Keratinocyte (primary cell): ENCODE measurements around the gene TRIM14.

Experiments
- EZH2 ChIP-seq: IDR thresholded peaks from one replicate; pipeline ENCODE4 v1.6.1; 2012; ENCODE audit warnings: inconsistent platforms, mild to moderate bottlenecking, low read length, moderate library complexity
- TF ChIP-seq, protein P1 (sequence below), 3 experiments: IDR thresholded peaks in 1 of 3; conservative IDR thresholded peaks in 1 of 3; optimal IDR thresholded peaks in 1 of 3; 2 replicates in 2 of 3; 3 replicates in 1 of 3; pipeline versions ENCODE3 to v1.5.1; 2011; ENCODE audit warnings: low read length in 3 of 3, mild to moderate bottlenecking in 3 of 3, moderate library complexity in 2 of 3, control low read depth in 1 of 3, inconsistent platforms in 1 of 3; ENCODE audit not compliant: insufficient read depth in 2 of 3; ENCODE audit errors: extremely low read depth in 1 of 3

DNA sequence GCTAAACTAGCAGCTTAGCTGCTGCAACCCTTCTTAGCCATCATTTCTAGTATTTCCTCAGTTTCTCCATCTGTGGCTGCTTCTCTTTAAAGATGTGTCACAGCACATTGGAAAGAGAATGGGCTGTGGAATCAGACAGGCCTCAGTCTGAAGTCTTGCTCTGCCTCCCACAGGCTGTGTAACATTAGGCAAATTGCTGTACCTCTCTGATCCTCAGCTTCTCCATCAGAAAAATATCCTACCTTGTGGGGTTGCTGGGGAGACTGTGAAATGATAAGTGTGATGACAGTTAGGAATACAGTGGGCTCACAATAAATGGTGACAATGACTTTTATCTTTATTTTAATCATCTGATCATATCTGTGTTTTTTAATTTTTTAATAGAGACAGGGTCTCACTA, 17.5 kb upstream of the TRIM14 start:
- TF ChIP-seq, protein P1, sequence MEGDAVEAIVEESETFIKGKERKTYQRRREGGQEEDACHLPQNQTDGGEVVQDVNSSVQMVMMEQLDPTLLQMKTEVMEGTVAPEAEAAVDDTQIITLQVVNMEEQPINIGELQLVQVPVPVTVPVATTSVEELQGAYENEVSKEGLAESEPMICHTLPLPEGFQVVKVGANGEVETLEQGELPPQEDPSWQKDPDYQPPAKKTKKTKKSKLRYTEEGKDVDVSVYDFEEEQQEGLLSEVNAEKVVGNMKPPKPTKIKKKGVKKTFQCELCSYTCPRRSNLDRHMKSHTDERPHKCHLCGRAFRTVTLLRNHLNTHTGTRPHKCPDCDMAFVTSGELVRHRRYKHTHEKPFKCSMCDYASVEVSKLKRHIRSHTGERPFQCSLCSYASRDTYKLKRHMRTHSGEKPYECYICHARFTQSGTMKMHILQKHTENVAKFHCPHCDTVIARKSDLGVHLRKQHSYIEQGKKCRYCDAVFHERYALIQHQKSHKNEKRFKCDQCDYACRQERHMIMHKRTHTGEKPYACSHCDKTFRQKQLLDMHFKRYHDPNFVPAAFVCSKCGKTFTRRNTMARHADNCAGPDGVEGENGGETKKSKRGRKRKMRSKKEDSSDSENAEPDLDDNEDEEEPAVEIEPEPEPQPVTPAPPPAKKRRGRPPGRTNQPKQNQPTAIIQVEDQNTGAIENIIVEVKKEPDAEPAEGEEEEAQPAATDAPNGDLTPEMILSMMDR (optimal IDR thresholded peaks at IDR 0.05 in 1 of 3, IDR thresholded peaks at IDR 0.05 in 1 of 3, conservative IDR thresholded peaks at IDR 0.05 in 1 of 3; ENCODE audit: extremely low read depth in 1 of 3, insufficient read depth in 2 of 3, low read length in 3 of 3), result no peak
- no peak for TF ChIP-seq EZH2
